Esophagus muscularis mucosa (tissue), 4 donors: ENCODE measurements around the gene STARD7.

Source experiments
- CTCF ChIP-seq, 3 experiments: fragments of 200-600 bp in 2 of 3; fragments of 450-650 bp in 1 of 3; sonication (generic) in 2 of 3; IDR thresholded peaks; one replicate each; pipeline ENCODE4 v1.5.1; 2017 to 2019; ENCODE audit warnings: antibody characterized with exemption in 3 of 3, mild to moderate bottlenecking in 2 of 3, moderate library complexity in 1 of 3
- EP300 ChIP-seq: sonication (generic); formaldehyde crosslinking; IDR thresholded peaks from one replicate; pipeline ENCODE4 v1.6.1; 2017; ENCODE audit warnings: antibody characterized with exemption
- POLR2AphosphoS5 ChIP-seq, 2 donors: sonication (generic); formaldehyde crosslinking; IDR thresholded peaks; one replicate each; pipeline ENCODE4 v1.6.1; 2017; ENCODE audit warnings: antibody characterized with exemption in 2 of 2

DNA sequence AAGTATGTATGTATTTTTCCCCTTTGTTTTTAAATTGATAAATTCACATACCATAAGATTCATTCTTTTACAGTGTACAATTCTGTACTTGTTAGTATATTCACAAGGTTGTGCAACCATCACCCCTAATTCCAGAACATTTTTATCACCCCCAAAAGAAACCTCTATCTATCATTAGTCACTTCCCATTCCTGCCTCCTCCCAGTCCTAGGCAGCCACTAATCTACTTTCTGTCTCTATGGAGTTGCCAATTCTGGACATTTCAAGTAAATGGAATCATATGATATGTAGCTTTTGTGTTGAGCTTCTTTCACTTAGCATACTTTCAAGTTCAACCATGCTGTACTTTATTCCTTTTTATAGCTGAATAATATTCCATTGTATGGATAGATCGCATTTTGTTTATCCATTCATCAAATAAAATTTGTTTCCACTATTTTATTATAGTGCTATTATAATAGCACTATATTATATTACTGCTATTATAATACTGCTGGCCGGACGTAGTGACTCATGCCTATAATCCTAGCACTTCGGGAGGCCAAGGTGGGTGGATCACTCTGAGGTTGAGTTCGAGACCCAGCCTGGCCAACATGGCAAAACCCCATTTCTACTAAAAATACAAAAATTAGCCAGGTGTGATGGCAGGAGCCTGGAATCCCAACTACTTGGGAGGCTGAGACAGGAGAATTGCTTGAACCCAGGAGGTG lies 10.9 kb downstream of the STARD7 start:
- TF ChIP-seq CTCF (IDR thresholded peaks at IDR 0.05) (no peak), EP300 (no peak), POLR2AphosphoS5 (IDR thresholded peaks at IDR 0.05) (no peak)
